Stimulated activated CD8-positive, alpha-beta memory T cell treated with anti-CD3 and anti-CD28 coated beads, Interleukin-15, amount 100 ng/mL, for 1 hour (primary cell): ENCODE data around the gene C1orf116.
A peak's percentile ranks its signal among the peaks of the same experiment; 100 is the strongest.

Experiments used
- DNase-seq: peaks from one replicate; pipeline ENCODE4 v3.0.0-alpha.2; 2020; ENCODE audit warnings: low read depth

C1orf116 gene

GRCh38 chr1:206987873-206988272, 44.7 kb downstream of the C1orf116 start:
- DNase-seq: no peak

- DNase-seq: no peak
Observed at GRCh38 chr1:206986885-206987284, 45.7 kb downstream of the C1orf116 start.

- no peak for DNase-seq
Observed at GRCh38 chr1:206986402-206986801, 46.2 kb downstream of the C1orf116 start.

GRCh38 chr1:206985162-206985749, 47.3 kb downstream of the C1orf116 start:
- DNase-seq: no peak

- peak; percentile 49 for DNase-seq
Observed at GRCh38 chr1:206982216-206982615, 50.3 kb downstream of the C1orf116 start.

- no peak for DNase-seq
Observed at GRCh38 chr1:206979379-206980043, 53.0 kb downstream of the C1orf116 start.

- DNase-seq: no peak
Observed at GRCh38 chr1:206978259-206978658, 54.3 kb downstream of the C1orf116 start.

- no peak for DNase-seq
Observed at GRCh38 chr1:206975306-206975705, 57.2 kb downstream of the C1orf116 start.

GRCh38 chr1:206974140-206974539, 58.4 kb downstream of the C1orf116 start:
- no peak for DNase-seq

GRCh38 chr1:206972728-206973127, 59.8 kb downstream of the C1orf116 start:
- DNase-seq: no peak

- no peak for DNase-seq
Observed at GRCh38 chr1:206971029-206971655, 61.4 kb downstream of the C1orf116 start.

- DNase-seq: no peak
Observed at GRCh38 chr1:206970446-206970845, 62.1 kb downstream of the C1orf116 start, which contains the start of gene FCAMR. TSS of gene FCAMR (minus strand) at chr1:206970460. CDS start at chr1:206970125, 335 bp downstream.

GRCh38 chr1:206969090-206969489, 63.5 kb downstream of the C1orf116 start:
- DNase-seq: no peak
